ENCODE results near the gene NAALADL2. TPM values are rescaled to one million over a fixed set of nuclear protein-coding genes. Genes with fewer than 3 reads are reported as not detected.

Gene NAALADL2
- total RNA-seq, 4 donors from 2014 or later, result 0.85 to 6.3 (median 1.6) TPM

DNA sequence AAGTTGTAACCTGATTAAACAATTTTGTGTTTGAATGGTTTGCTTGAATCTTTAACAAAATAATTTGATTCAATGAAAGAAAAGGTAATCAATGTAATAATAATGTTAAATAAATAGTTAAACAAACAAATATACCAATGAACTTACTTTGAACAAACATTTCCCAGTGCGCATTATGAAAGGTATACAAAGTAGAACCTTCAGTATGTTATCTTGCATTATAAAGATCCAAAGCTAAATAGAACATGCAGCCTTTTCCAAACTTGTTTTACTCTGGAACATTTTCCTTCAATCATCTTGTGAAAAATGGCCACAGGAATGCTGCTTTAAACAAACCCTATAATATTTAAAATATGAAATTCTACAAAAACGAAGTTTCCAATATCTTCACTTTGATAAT, 620.0 kb downstream of the NAALADL2 start:
- Histone ChIP-seq H3K36me3 (no peaks in the 10 kb centered on the region), H3K4me1 (no peaks in the 10 kb centered on the region), H3K9me3 (no peaks in the 10 kb centered on the region), H3K27ac (no peak overlapping the region), H3K4me3 (no peak overlapping the region), H3K27me3 (no peaks in the 10 kb centered on the region)
- TF ChIP-seq POLR2A (IDR thresholded peaks at IDR 0.05), result no peak
- TF ChIP-seq, protein P1, sequence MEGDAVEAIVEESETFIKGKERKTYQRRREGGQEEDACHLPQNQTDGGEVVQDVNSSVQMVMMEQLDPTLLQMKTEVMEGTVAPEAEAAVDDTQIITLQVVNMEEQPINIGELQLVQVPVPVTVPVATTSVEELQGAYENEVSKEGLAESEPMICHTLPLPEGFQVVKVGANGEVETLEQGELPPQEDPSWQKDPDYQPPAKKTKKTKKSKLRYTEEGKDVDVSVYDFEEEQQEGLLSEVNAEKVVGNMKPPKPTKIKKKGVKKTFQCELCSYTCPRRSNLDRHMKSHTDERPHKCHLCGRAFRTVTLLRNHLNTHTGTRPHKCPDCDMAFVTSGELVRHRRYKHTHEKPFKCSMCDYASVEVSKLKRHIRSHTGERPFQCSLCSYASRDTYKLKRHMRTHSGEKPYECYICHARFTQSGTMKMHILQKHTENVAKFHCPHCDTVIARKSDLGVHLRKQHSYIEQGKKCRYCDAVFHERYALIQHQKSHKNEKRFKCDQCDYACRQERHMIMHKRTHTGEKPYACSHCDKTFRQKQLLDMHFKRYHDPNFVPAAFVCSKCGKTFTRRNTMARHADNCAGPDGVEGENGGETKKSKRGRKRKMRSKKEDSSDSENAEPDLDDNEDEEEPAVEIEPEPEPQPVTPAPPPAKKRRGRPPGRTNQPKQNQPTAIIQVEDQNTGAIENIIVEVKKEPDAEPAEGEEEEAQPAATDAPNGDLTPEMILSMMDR (IDR thresholded peaks at IDR 0.05), result no peak
- intact Hi-C loops (cut with DNase I), result no loop called here
- WGBS, 2 donors, result 59 to 64% methylated on average over 2 of the region's 2 CpGs
- no peak for DNase-seq

DNA sequence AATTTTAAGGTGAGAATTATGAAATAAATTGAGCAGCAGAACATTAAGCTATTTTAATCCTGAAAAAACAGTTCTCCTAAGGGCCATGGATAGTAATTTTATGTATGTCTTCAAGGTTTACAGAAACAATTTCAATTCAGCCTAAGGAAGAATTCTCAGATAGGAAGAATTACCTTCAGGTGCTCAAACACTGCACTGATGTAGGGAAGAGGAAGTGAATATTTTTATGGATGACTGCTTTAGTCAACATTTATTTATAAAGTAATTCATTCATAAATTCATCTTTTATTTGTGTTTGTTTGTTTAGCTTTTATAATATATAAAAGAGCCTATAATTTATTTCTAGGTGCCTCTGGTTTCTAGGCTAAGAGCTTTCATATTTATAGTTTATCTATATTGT, 620.7 kb downstream of the NAALADL2 start:
- Histone ChIP-seq H3K27ac (no peak overlapping the region), H3K4me3 (no peak overlapping the region), H3K36me3 (no peaks in the 10 kb centered on the region), H3K27me3 (no peaks in the 10 kb centered on the region), H3K4me1 (no peaks in the 10 kb centered on the region), H3K9me3 (no peaks in the 10 kb centered on the region)
- intact Hi-C loops (cut with DNase I), result no loop called here
- DNase-seq, result no peak
- TF ChIP-seq, protein P1 (IDR thresholded peaks at IDR 0.05), result no peak
- TF ChIP-seq POLR2A (IDR thresholded peaks at IDR 0.05), result no peak

DNA sequence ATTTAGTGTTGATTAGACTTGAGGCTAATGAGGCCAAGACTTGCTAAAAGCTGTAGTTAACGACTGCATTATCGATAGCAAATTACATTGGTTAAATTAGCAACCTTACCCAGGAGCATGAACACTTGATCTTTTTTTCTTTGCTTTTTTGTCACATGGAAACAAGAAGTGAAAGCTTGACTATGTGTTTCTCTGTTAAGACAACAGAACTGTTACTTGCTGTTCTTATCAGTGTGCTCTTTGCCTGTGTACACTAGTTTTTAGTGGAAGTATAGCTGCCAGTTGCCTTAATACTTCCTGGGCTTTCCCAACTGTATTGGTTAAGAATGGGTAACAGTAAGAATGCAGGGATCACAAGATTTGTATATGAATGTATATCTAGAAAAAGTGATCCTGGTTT, 625.5 kb downstream of the NAALADL2 start:
- TF ChIP-seq, protein P1 (IDR thresholded peaks at IDR 0.05), result no peak
- no peak for TF ChIP-seq POLR2A (IDR thresholded peaks at IDR 0.05)
- intact Hi-C loops (cut with DNase I), result no loop called here
- H3K4me1 ChIP-seq, result no peaks in the 10 kb centered on the region
- H3K9me3 ChIP-seq, result no peaks in the 10 kb centered on the region
- DNase-seq, result no peak
- H3K27ac ChIP-seq, result no peak overlapping the region
- H3K36me3 ChIP-seq, result no peaks in the 10 kb centered on the region
- H3K4me3 ChIP-seq, result no peak overlapping the region
- H3K27me3 ChIP-seq, result no peaks in the 10 kb centered on the region
- WGBS, 2 donors, result 76 to 95% methylated on average over 2 of the region's 2 CpGs

DNA sequence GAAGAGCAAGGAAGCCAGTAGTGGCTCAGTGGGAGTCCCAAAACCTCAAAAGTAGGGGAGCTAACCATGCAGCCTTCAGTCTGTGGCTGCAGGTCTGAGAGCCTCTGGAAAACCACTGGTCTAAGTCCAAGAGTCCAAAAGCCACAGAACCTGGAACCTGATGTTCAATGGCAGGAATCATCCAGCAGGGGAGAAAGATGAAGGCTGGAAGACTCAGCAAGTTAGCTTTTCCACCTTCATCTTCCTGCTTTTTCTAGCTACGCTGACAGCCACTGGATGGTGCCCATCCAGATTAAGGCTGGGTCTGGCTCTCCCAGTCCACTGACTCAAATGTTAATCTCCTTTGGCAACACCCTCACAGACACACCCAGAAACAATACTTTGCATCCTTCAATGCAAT, 626.3 kb downstream of the NAALADL2 start:
- no peaks in the 10 kb centered on the region for H3K27me3 ChIP-seq
- no peak overlapping the region for H3K4me3 ChIP-seq
- no peaks in the 10 kb centered on the region for H3K36me3 ChIP-seq
- no peaks in the 10 kb centered on the region for H3K9me3 ChIP-seq
- DNase-seq, result no peak
- no peak overlapping the region for H3K27ac ChIP-seq
- TF ChIP-seq POLR2A (IDR thresholded peaks at IDR 0.05), result no peak
- TF ChIP-seq, protein P1 (IDR thresholded peaks at IDR 0.05), result no peak
- H3K4me1 ChIP-seq, result no peaks in the 10 kb centered on the region
- WGBS, 2 donors, result 33% methylated on average over 1 of the region's 1 CpG
- intact Hi-C loops (cut with DNase I), result no loop called here

DNA sequence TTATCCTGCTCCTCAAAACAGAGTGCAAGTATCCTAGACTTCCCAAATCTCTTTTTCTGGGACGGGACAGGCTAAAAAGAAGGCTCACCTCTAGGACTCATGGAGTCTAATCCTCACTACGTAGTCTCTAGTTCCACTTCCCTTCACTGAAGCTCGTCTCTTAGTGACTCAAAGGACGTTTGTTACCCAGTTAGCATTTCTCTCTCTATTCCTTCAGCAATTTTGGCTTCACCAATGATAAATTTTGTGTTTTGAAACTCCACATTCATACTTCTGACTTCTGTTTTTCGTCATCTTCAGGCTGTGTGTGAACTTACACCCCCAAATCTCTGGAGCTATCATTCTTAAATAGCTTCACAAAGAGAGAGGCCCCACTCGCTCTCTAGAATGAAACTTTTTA, 627.1 kb downstream of the NAALADL2 start:
- DNase-seq, result no peak
- intact Hi-C loops (cut with DNase I), result no loop called here
- Histone ChIP-seq H3K27me3 (no peaks in the 10 kb centered on the region), H3K9me3 (no peaks in the 10 kb centered on the region), H3K4me3 (no peak overlapping the region), H3K4me1 (no peaks in the 10 kb centered on the region), H3K36me3 (no peaks in the 10 kb centered on the region), H3K27ac (no peak overlapping the region)
- WGBS, 2 donors, result 74 to 76% methylated on average over 6 of the region's 6 CpGs
- TF ChIP-seq, protein P1 (IDR thresholded peaks at IDR 0.05), result no peak
- TF ChIP-seq POLR2A (IDR thresholded peaks at IDR 0.05), result no peak
